ENCODE data around the gene LYRM9.
A peak's percentile ranks its signal among the peaks of the same experiment; 100 is the strongest.
"Not testable (repeated sequence)": the region's sequence is repeated elsewhere in the genome, so short reads cannot be mapped to it uniquely, and the experiment has no call there.

LYRM9 gene

DNA sequence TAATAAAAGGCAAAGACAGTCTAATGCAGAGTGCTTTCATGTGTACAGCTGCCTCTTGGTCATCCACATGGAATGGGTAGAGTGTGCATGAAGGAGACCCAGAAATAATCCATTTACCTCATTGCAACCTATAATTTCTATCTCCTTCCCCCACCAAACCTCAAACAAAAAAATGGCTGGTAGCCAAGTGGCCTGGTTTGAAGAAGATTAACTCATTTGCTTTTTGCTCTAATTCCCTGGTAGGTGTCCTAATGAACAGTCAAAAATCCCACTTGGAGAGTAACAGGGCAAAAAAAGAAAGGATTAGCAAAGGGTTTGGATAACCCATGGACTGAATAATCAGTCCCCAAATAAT, 13.0 kb upstream of the LYRM9 start:
- no peak for DNase-seq (ENCODE audit: low read depth in 2 of 2)

- no peak for DNase-seq (ENCODE audit: low read depth in 2 of 2)
These were observed 12.5 kb upstream of the LYRM9 start for GRCh38 chr17:27905447-27906225.

GRCh38 chr17:27904534-27905446, 11.6 kb upstream of the LYRM9 start:
- no peak for DNase-seq (ENCODE audit: low read depth in 2 of 2)

DNA sequence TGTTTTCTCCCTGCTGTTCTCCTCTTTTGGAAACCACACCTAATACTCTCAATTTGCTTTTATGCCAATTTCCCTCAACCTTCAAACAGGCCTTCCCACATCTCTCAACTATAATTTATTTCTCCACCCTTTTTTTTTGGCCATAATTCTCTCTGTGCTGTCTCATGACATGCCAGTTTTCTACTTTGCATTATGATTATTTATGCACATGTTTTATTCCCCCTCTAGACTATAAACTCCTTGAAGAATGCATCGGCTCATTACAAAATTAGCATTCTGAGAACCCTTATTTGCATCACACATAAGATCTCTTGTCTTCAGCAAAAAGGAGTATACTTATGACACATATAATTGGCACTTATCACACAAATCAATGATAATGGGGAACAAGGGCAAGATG, 10.9 kb upstream of the LYRM9 start:
- DNase-seq (ENCODE audit: low read depth in 2 of 2) = no peak

GRCh38 chr17:27899525-27899924, 6.4 kb upstream of the LYRM9 start:
- DNase-seq (ENCODE audit: low read depth in 2 of 2) = no peak

GRCh38 chr17:27898096-27898495, 4.9 kb upstream of the LYRM9 start:
- DNase-seq (ENCODE audit: low read depth in 2 of 2) = no peak

GRCh38 chr17:27896701-27897100, 3.5 kb upstream of the LYRM9 start:
- DNase-seq (ENCODE audit: low read depth in 2 of 2) = no peak

DNA sequence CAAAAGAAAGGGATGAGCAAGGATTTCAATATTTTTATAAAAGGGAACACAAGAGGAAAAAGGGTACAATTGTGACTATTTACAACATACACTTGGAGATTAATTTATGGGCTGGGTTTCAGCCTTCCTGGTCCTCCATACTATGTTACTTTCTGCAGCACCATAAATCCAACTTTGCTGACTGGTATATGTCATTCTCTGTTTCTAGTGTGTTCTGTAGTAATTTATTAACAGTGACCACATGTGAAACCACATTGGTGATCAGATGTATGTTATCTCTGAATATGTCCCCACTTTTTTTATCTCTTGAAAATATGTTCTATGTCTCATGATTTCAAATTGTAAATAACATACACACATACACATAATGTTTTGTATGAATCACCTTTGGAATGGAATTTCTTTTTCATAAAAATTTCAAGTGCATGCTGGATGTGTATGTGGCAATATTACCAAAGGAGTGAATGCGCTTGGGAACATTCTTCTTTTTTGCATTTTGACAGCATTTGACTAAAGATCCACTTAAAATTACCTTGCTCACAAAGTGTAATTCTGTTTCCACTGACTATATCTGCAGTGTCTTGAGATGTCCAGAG, 2.9 kb upstream of the LYRM9 start:
- DNase-seq (ENCODE audit: low read depth in 2 of 2) = no peak

GRCh38 chr17:27895123-27895895, 2.1 kb upstream of the LYRM9 start:
- no peak for DNase-seq (ENCODE audit: low read depth in 2 of 2)

DNA sequence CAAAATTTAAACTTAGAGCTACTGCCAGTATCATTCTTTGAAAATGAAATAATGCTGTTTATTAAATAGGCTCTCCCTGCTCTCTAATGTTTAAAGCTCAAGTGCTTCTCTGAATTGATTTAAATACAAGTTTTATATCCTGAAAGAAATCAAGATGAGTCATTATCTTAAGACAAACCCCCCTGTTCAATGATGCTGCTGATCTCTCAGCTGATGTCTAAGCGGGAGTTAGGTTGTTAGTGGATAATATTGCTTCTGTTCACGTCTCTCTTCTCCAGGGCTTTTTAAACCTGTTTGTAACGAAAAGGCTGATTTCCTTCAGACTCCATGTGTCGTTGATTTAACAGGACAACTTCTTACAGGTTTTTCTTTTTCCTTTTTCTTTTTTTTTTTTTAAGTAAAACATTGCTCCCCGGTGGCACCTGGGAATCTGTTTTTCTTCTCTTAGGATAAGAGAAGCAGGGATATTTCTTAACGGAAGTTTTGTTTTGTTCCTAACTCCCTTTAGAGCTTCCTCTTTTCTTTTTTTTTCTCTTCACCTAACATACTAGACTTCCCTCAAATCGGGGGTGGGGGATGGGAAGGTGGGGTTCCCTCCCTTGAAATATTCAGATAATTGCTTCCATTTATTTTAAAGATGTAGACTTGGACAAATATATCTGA, 807 bp upstream of the LYRM9 start:
- no peak for DNase-seq (ENCODE audit: low read depth in 2 of 2)

DNA sequence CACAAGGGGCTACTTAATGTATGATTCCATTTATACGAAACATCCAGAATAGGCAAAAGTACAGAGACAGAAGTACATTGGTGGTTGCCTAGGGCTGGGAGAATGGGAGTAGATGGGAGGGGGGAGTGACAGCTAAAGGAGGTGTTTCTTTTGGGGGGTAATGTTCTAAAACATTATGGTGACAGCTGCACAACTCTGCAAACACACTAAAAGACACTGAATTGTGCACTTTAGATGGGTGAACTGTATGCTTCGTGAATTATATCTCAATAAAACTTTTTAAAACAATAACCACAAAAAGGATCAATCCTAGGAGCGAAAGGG, 661 bp downstream of the LYRM9 start:
- no peak for DNase-seq (ENCODE audit: low read depth in 2 of 2)

GRCh38 chr17:27891841-27892240, 1.3 kb downstream of the LYRM9 start:
- no peak for DNase-seq (ENCODE audit: low read depth in 2 of 2)

GRCh38 chr17:27889711-27890251, 3.4 kb downstream of the LYRM9 start:
- no peak for DNase-seq (ENCODE audit: low read depth in 2 of 2)

DNA sequence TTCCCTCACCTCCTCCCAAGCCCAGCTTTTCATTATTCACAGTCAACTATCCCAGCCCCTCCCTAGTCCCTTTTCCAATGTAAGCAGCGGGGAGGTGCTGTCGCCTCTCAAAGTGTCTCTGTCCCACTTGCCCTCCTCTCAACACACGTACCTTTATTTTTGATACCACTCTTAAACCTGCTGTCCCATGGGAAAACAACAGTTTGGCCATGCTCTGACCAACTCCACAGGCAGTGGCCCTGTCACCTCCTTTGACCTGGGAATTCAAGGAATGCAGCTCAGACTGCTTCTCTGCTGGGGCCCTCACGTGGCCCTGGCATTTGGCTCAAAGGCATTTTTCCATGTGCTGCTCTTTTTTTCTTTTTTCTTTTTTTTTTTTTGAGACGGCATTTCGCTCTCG, 4.2 kb downstream of the LYRM9 start:
- DNase-seq (ENCODE audit: low read depth in 2 of 2) = no peak

- DNase-seq (ENCODE audit: low read depth in 2 of 2) = no peak
These were observed 5.1 kb downstream of the LYRM9 start for GRCh38 chr17:27888067-27888466.

DNA sequence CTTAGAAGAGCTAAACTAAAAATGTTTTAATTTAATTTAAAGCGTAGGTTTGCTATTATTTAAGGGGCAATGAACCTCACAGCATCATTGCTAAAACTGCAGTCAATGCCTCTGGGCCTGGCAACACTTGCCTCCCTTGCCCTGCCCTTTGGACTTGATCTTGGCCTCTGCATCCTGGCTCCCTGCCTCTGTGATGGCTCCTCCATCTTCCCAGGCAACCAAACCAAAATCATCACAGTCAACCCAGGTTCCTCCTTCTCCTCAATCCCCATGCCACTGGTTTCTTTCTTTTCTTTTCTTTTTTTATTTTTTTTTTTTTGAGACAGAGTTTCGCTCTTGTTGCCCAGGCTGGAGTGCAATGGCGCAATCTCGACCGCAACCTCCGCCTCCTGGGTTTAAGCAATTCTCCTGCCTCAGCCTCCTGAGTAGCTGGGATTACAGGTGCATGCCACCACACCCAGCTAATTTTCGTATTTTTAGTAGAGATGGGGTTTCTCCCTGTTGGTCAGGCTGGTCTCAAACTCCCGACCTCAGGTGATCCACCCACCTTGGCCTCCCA, 6.7 kb downstream of the LYRM9 start:
- not testable (repeated sequence) for DNase-seq (ENCODE audit: low read depth in 2 of 2)

GRCh38 chr17:27882162-27882840, 10.9 kb downstream of the LYRM9 start:
- no peak for DNase-seq (ENCODE audit: low read depth in 2 of 2)

GRCh38 chr17:27879987-27880608, 13.1 kb downstream of the LYRM9 start:
- peak; percentile 39 to 61 for DNase-seq (ENCODE audit: low read depth in 2 of 2)

DNA sequence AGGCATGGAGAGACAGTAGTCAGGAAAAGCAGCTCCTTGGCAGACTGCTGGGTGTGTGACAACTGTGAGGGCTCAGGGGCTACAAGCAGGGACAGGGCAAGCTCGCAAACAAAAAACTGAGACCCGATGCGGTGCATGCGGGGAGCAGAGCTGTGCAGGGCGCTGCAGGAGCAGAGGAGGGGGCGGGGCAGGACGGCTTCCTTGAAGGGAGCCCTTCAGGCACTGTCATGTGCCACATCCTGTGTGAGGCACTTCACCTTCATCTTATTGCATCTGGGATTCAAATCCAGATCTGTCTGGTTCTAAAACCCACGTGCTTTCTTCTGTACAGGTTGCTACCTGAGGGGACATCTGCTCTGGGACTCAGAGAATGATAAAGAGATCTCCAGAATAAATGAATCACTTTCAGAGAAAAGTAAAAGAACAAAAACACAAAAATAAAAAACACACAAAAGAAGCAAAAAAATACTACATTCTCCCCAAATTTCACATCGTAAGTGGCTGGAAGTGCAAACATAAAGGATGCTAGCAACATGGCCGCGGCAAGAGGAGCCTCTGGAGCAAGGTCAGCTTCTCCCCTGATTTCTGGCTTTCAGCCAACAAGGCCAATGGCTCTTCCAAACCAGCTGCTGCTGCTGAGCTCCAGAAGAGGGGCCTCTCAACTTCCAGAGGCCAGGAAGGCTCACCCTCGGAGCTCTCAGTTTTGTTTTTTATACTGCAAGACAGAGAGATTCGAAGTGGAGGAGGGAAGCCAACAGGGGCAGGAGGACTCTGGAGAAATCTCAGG, 14.2 kb downstream of the LYRM9 start:
- peak in 1 of 2 donors; percentile 13 for DNase-seq (ENCODE audit: low read depth in 2 of 2)

All from stimulated activated CD8-positive, alpha-beta memory T cell treated with anti-CD3 and anti-CD28 coated beads, Interleukin-2, amount 100 ng/mL, for 48 hours (primary cell).